ENCODE measurements around the gene HIPK2. TPM values are rescaled to one million over a fixed set of nuclear protein-coding genes. Genes with fewer than 3 reads are reported as not detected.

The HIPK2 gene
- total and polyA plus RNA-seq, 2 of the 4 experiments (the other 2 are of a cell fraction) = 22.0 to 27.1 TPM

- no peak overlapping the region for H3K4me2 ChIP-seq (ENCODE audit: low read depth, low read length)
- no TSS peak for BruUV-seq (replicated peaks)
- no peak overlapping the region for H2AK9ac ChIP-seq (replicated peaks; ENCODE audit: low read depth, low read length, poor library complexity)
- H3K79me1 ChIP-seq (ENCODE audit: low read depth in 1 of 2, low read length in 2 of 2) = peaks cover 3 to 26% of the 10 kb centered on the region in 2 experiments; a peak in 3 of 4 replicates
- no peak overlapping the region for H4K91ac ChIP-seq (ENCODE audit: insufficient read depth, low read depth, low read length)
- H3K36me3 ChIP-seq (ENCODE audit: control insufficient read depth, insufficient read depth, low read length) = peaks cover 72% of the 10 kb centered on the region
- no peak overlapping the region for H3K4me3 ChIP-seq (ENCODE audit: insufficient read depth, low read depth, low read length)
- H4K8ac ChIP-seq (ENCODE audit: low read depth in 2 of 2, low read length in 2 of 2) = no peak overlapping the region
- no peak overlapping the region for H3K18ac ChIP-seq (ENCODE audit: low read depth, low read length)
- H2AFZ ChIP-seq (replicated peaks; ENCODE audit: low read length, poor library complexity) = no peak overlapping the region
- H3K4ac ChIP-seq (ENCODE audit: low read depth, low read length) = no peak overlapping the region
- no peak overlapping the region for H4K5ac ChIP-seq (ENCODE audit: low read depth, low read length)
- DNase-seq (no peak), ATAC-seq (ENCODE audit: low read depth) (no peak)
- peaks cover 11% of the 10 kb centered on the region for H3K9me1 ChIP-seq (ENCODE audit: insufficient read depth, low read length)
- no peaks in the 10 kb centered on the region for H3K27me3 ChIP-seq (ENCODE audit: control insufficient read depth, insufficient read depth, low read length)
- TF ChIP-seq, protein P1, sequence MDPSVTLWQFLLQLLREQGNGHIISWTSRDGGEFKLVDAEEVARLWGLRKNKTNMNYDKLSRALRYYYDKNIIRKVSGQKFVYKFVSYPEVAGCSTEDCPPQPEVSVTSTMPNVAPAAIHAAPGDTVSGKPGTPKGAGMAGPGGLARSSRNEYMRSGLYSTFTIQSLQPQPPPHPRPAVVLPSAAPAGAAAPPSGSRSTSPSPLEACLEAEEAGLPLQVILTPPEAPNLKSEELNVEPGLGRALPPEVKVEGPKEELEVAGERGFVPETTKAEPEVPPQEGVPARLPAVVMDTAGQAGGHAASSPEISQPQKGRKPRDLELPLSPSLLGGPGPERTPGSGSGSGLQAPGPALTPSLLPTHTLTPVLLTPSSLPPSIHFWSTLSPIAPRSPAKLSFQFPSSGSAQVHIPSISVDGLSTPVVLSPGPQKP (IDR thresholded peaks at IDR 0.05; ENCODE audit: borderline replicate concordance, low read depth, low read length) = no peak
- TF ChIP-seq RCOR1 (IDR thresholded peaks at IDR 0.05; ENCODE audit: insufficient replicate concordance, low read length) (no peak), RAD21 (IDR thresholded peaks at IDR 0.05; ENCODE audit: low read length) (no peak)
- no peak overlapping the region for H2BK20ac ChIP-seq (ENCODE audit: low read depth, low read length)
- no peak overlapping the region for H3K56ac ChIP-seq (ENCODE audit: extremely low read depth, insufficient read depth, low read length)
- no peak overlapping the region for H2BK15ac ChIP-seq (ENCODE audit: low read depth, low read length)
- H3K14ac ChIP-seq (replicated peaks; ENCODE audit: low read depth, low read length) = no peak overlapping the region
- no peak overlapping the region for H3K23ac ChIP-seq (ENCODE audit: low read depth, low read length)
- H4K20me1 ChIP-seq (ENCODE audit: insufficient read depth, low read length) = peaks cover 15% of the 10 kb centered on the region; the same call in 1 of the 2 replicates
- POLR2A ChIA-PET (ENCODE audit: unreplicated experiment) = no interaction called here
- 100% methylated on average over 3 of the region's 13 CpGs; no CpG with 5 or more reads in 1 of the 2 experiments for WGBS, 2 experiments (ENCODE audit: extremely low coverage in 2 of 2, insufficient read length in 1 of 2)
- H3K9me3 ChIP-seq (ENCODE audit: control insufficient read depth, insufficient read depth, low read length) = no peaks in the 10 kb centered on the region
- dilution Hi-C loops (cut with HindIII; ENCODE audit: low sequenced_read_pairs, unreplicated experiment) (no loop called here), in situ Hi-C loops (cut with MboI; ENCODE audit: low sequenced_read_pairs) (no loop called here), intact Hi-C loops (cut with micrococcal nuclease) (no loop called here)
- no peak overlapping the region for H3K9ac ChIP-seq (ENCODE audit: low read depth, low read length)
- H3K4me1 ChIP-seq (ENCODE audit: control insufficient read depth, insufficient read depth, low read length) = peaks cover 2% of the 10 kb centered on the region; the same call in 1 of the 2 replicates
- H3K27ac ChIP-seq (ENCODE audit: insufficient read depth, low read length) = no peak overlapping the region
- no peak overlapping the region for H2BK120ac ChIP-seq (ENCODE audit: low read depth, low read length)
- CTCF ChIA-PET = no interaction called here
- no peak overlapping the region for H2BK5ac ChIP-seq (ENCODE audit: low read depth, low read length, poor library complexity, severe bottlenecking)
- H2AK5ac ChIP-seq (ENCODE audit: low read depth, low read length) = no peak overlapping the region
Measured at GRCh38 chr7:139594911-139595476, 182.8 kb downstream of the HIPK2 start.

Data from IMR-90 (cell line).